LNCAP (cell line): Measurements from ENCODE around the gene NAV2.

ENCODE experiments used
- CTCF ChIP-seq: fragments of 450-650 bp; IDR thresholded peaks from 2 replicates; pipeline ENCODE4 v1.5.1; 2017; ENCODE audit warnings: mild to moderate bottlenecking

NAV2 gene

GRCh38 chr11:19869946-19870589 is 157.4 kb downstream of the NAV2 start:
- no peak for TF ChIP-seq CTCF

GRCh38 chr11:19871531-19871930 is 158.9 kb downstream of the NAV2 start:
- TF ChIP-seq CTCF, result no peak

- no peak for TF ChIP-seq CTCF
Measured at GRCh38 chr11:19872512-19873145, 160.0 kb downstream of the NAV2 start.

GRCh38 chr11:19873730-19874129 is 161.1 kb downstream of the NAV2 start:
- no peak for TF ChIP-seq CTCF

GRCh38 chr11:19874266-19874665 is 161.6 kb downstream of the NAV2 start:
- no peak for TF ChIP-seq CTCF

- no peak for TF ChIP-seq CTCF
Measured at GRCh38 chr11:19876750-19877149, 164.1 kb downstream of the NAV2 start.

- no peak for TF ChIP-seq CTCF
Measured at GRCh38 chr11:19878520-19878919, 165.9 kb downstream of the NAV2 start.
